HG02884 (cell line): ENCODE results near the gene TEK.

ENCODE experiments used
- ATAC-seq: cut with Tn5 transposase; IDR thresholded peaks from one replicate; pipeline ENCODE4 v1.9.1; 2021; ENCODE audit warnings: mild to moderate bottlenecking, moderate library complexity; ENCODE audit not compliant: unreplicated experiment

TEK gene

GRCh38 chr9:27168951-27169350 lies 59.9 kb downstream of the TEK start:
- no peak for ATAC-seq

DNA sequence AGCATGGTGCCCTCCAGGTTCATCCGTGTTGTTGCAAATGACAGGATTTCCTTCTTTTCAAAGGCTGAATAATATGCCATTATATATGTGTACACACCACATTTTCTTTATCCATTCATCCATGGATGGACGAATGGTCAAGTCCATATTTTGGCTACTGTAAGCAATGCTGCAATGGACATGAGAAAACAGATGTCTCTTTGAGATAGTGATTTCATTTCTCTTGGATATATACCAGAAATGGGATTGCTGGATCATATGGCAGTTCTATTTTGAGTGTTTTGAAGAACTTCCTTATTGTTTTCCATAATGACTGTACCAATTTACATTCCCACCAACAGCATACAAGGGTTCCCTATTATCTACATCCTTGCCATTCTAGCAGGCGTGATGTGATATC lies 67.9 kb downstream of the TEK start:
- no peak for ATAC-seq

DNA sequence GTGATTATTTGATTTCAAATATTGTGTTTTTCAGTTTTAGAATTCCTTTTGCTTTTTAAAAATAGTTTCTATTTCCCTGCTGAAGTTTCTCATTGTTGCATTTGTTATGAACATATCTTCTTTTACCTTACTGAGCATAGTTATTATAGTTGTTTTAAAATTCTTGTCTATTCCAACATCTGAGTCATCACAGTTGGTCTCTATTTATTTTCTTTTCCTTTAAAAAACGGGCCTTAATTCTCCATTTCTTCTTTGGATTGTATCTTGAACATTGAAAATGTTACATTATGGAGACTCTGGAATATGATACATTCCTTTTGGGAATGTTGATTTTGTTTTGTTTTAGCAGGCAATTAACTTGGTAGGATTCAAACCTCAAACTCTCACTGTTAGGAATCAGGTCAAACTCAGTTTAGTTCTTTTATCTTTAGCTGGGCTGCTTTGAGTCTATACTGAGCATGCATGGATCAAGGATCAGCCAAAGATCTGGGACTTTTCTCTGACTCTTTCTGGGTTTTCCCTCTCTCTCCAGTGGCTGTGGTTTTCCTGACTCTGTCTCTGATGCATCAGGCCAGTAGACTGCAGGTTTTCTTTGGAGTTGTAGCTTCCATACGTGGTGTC lies 70.3 kb downstream of the TEK start:
- ATAC-seq: no peak

- ATAC-seq: no peak
Observed at GRCh38 chr9:27181381-27181780, 72.4 kb downstream of the TEK start.

- ATAC-seq: no peak
Observed at GRCh38 chr9:27182421-27182820, 73.4 kb downstream of the TEK start.

- ATAC-seq: no peak
Observed at GRCh38 chr9:27183131-27183530, 74.1 kb downstream of the TEK start.

DNA sequence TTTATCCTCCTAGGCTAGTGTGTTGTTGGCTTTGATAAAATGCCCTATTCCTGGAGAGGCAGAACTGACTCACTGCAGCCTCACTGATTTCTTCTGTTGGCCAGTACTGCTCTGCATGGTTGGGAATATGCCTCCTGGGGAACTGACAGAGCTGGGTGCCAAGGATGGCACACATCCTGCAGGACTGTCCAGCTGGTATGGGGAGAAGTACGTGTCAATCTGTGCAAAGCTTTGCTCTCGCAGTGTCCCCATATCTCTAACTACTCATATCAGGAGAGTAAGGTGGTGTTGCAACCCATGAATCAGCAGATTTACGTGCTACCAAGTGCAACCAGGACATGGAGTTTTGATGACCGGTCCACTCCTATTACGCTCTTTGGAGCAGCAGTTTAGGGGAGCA lies 74.7 kb downstream of the TEK start:
- no peak for ATAC-seq

DNA sequence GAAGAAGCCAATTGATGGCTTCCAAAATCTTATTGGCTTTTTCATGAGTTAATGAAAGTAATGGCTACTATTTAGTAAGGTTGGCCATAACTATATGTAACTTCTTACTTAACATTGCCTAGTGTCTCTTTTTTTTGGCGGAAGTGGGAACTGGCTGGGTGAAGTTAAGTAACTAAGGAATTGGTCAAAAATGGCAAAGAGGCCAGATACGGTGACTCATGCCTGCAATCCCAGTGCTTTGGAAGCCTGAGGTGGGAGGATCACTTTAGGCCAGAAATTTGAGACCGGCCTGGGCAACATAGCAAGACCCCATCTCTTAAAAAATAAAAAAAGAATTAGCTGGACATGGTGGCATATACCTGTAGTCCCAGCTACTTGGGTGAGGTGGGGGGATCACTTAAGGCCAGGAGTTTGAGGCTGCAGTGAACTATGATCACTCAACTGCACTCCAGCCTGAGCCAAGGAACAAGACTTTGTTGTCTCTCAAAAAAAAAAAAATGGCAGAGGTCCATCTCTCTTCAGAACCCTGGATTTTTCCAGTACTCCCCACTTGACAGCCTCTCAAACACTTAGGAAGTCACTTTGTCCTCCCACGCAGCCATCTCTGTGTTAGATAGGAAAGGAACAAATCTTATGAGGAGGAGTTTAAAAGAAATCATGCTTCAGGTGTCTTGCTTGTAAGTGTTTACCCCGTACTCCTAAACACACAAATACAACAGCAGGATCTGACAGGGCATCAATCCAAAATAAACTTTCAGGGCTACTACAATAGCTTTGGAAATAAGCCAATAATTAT lies 75.7 kb downstream of the TEK start:
- no peak for ATAC-seq

- ATAC-seq: no peak
Observed at GRCh38 chr9:27188426-27188825, 79.4 kb downstream of the TEK start.

- ATAC-seq: no peak
Observed at GRCh38 chr9:27189426-27189825, 80.4 kb downstream of the TEK start.

DNA sequence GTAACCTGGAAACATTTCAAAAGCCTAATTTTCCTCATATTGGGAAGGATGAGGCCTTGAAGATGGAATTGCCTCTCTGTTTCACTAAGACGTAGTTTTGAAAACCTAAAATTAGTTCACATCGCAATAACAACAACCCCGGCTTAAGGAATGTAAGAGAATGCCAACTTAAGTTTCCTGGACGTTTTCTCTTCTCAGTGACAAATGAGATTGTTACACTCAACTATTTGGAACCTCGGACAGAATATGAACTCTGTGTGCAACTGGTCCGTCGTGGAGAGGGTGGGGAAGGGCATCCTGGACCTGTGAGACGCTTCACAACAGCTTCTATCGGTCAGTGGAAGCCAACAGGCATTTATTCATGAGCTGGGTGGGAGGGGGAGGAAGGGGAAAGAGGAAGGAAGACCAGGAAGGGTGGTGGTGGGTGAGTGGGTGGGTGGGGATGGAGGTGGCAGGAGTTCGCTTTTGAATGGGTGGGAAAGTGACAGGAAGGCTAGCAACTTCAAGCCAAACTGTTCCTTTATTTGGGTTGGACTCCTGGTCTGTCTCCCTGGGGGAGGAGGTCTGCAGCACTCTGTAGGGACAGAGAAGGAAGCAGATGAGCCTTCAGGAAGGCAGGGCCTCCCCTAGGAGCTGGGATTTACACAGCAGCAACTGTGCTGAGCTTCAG lies 83.4 kb downstream of the TEK start:
- ATAC-seq: no peak

DNA sequence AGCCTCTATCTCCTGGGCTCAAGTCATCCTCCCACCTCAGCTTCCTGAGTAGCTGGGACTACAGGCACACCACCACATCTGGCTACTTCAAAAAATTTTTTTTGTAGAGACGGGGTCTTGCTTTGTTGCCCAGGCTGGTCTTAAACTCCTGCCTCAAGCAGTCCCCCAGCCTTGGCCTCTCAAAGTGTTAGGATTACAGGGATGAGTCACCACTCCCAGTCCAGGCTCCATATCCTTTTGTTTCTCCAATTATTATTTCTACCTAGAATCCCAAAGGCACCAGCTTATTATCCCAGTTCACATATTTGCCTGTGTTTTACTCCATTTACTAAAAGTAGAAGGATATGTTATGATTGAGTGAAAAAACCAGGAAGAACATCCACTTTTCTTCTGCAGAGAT lies 84.9 kb downstream of the TEK start:
- ATAC-seq: no peak

- peak; percentile 73 for ATAC-seq
Observed at GRCh38 chr9:27194401-27195091, 85.5 kb downstream of the TEK start.

DNA sequence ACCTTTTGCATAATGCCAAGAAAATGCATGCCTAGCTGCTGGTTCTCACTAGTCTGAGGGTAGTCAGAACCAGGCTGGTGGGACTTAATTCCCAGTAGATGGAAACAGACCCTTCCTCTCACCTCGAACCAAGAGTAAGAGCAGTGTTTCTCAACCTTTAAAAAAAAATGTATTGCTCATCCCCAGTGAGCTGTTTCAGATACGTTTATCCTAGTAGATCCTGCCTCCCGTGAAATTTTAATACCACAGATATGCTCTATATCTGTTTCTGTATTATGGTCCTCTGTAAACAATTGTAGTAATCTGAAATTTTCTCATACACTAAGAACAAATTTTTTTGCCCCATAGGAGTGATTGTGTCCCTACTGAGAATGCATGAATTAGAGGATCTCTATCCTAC lies 86.2 kb downstream of the TEK start:
- no peak for ATAC-seq

DNA sequence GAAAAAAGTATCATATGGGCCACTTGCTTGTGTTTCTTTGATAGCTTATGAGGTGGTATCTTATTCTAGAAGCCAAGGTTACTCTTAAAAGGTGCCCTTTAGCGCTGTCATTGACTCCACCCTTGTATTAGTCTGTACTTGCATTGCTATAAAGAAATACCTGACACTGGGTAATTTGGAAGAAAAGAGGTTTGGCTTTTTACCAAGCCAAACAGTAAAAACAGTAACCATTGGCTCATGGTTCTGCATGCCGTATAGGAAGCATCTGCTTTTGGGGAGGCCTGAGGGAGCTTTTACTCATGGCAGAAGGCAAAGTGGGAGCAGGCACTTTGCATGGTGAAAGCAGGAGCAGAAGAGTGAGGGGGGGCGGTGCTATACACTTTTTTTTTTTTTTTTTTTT lies 87.4 kb downstream of the TEK start:
- ATAC-seq: no peak

DNA sequence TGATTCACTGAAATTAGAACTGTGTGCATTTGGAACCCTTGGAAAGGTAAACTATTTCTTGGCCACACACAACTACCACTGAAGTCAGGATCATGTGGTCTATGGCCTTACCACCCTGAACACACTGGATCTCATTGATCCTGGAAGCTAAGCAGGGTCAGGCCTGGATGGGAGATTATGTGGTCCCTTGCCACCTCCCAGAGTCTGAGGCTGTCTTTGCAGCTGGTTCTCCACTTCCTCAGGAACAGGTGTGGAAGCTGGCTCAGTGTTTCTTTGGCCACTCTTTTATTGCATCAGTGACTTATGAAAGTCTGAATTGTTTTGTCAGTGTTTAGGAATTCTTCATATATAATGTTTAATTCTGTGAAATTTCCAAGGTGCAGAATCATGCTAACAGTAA lies 89.2 kb downstream of the TEK start:
- no peak for ATAC-seq

DNA sequence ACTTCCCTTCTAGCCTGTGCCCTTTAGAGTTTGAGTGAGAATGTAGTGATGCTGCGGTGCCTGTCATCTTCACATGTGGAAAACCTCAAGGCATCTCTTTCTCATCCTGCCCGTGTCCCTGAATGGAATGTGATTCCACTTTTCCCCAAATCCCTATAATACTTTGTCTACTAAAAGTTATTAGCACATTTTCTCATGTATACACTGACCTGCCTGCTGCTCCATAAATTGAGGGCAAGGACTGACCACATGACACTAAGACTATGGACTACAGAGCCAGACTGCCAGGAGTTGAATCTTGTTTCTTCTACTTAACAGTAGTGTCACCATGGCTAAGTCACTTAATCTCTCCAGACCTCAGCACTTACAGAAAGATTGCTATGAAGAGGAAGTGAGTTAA lies 93.0 kb downstream of the TEK start:
- ATAC-seq: no peak

DNA sequence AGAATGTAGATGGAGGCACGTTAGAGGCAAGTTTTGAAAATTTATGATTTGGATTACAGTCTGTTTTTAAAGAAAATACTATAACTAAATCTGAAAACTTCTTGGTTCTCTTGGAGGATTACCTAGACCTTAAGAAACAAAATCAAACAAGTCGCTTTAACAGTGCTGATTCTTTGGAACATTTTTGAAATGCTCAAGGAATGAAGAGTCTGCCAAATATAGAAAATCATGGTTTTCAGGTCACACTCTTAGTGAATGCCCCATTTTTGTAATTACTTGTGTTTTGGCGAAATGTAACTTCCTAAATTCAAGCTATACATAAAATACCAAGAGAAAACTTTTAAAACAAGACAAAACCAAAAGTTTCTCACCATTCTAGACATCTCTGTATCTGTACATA lies 94.8 kb downstream of the TEK start:
- ATAC-seq: no peak

DNA sequence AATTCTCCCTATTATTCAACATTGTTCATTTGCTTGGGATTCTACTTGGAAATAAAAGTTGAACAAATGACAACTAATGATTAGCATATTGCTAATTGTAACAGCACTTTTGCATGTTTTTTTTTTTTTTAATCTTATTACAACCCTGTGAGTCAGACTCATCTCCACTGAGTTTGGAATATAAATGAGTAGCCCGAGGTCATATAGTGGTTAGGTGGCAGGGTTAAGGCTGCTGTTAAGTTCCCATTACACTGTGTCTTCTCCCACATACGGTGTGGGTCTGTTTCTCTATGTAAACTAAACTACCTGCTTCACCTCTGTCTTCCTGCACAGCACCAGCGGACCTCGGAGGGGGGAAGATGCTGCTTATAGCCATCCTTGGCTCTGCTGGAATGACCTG lies 95.6 kb downstream of the TEK start:
- ATAC-seq: no peak

DNA sequence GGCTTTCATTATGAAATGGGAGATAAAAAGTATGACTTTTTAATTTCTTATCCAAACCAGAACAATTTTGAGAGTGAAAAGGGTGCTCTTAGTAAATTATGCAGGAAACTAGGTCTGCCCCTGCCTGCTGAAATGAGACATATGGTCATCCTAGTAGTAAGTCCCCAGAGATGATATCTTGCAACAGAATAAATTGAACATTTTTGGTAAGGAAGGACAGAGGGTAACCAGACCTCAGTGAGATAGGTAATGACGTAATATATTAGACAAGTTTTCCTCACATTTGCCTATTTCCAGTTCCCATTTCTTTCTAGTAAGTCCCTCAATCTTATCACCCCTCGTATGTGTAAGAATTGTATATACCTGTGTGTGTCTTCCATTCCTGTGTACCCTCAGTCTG lies 96.2 kb downstream of the TEK start:
- ATAC-seq: no peak

DNA sequence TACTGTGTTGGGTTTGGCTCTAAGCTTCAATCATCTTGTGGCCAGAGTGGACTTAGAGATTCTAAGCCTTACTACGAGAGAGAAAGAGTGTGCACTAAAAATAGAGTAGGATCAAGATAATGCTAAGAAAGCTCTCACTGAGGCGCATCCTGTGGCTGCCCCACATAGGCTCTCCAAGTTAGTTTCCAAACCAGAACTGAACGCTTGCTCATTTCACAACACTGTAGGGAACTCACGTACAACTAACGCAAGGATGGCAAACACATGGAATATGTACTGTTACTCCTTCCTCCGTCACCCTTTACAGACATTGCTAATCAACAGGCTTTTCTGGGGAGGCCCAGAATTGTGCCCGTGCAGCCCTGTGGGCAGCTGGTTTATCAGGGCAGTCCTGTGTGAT lies 97.0 kb downstream of the TEK start:
- ATAC-seq: no peak

GRCh38 chr9:27209034-27209433 lies 100.0 kb downstream of the TEK start:
- no peak for ATAC-seq
